Hepatic stellate cell (primary cell): ENCODE measurements around the gene RAB11A.

Experiments
- DNase-seq: peaks from one replicate; pipeline ENCODE4 v3.0.0; 2011; ENCODE audit warnings: low spot score

RAB11A gene

DNA sequence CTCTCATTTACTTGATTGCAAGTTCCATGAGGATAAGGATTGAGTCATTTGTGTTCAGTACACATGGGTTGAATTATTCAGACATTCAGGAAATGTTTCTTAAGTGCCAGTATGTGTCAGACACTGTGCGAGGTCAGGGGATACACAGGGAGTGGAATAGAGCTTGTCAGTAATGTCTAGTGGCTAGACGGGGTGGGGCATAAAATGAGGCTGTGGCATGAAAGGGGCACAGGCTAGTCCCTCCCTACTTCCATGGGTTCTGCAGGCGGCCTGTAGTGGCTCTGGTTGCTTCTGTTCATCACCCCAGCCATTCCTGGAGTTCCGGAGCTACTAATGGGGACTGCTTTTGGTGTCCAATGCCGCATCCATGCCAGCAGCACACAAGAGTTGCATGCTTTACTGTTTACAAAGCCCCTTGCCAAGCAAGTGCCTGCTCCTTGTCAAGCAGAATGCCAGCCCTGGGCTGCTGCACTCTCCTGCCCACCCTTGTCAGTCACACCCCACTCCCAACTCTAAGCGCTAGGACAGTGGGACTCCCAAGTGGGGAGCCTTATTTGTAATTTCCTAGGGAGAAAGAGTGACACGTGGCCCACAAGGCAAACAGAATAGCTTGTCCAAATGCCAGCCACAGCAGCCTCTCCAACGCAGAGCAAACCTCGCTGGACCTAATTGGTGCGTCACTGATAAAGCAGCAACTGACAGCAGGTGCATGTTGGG lies 70.8 kb downstream of the RAB11A start:
- peak; percentile 67 for DNase-seq

DNA sequence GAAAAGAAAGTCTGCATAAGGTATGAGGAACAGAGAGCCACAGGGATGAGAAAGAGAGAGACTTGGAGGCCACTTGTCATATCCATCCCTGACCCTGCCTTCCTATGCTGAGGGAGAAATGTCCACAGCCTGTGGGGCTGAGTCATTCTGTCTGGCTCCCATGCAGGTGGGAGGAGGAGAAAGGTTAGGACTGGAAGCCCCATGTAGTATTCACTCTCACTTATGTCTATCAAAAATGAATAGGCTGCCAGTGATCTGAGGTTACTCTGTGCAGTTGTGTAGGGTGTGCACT lies 71.3 kb downstream of the RAB11A start:
- DNase-seq, result no peak
